Activated naive CD4-positive, alpha-beta T cell treated with anti-CD3 and anti-CD28 coated beads, Interleukin-2, amount 10 ng/mL, durations not matched to agents 7 days and 5 days (primary cell): ENCODE results near the gene CCNC.

Source experiments
- CTCF ChIA-PET: fragments of 350-600 bp; sonication (Branson Sonifier 250); formaldehyde crosslinking; loops from one replicate; lab custom pipeline; 2021; ENCODE audit warnings: antibody characterized with exemption; lab: Charles Lee
- DNase-seq: peaks from one replicate; pipeline ENCODE4 v3.0.0-alpha.2; 2020
- H3K27ac Mint-ChIP-seq: one replicate; pipeline ENCODE4 v1.8.0; 2021; ENCODE audit warnings: mild to moderate bottlenecking, moderate library complexity, mixed read lengths
- H3K27me3 Mint-ChIP-seq: one replicate; pipeline ENCODE4 v1.8.0; 2021; ENCODE audit warnings: mild to moderate bottlenecking, mixed read lengths
- H3K36me3 Mint-ChIP-seq: one replicate; pipeline ENCODE4 v1.8.0; 2021; ENCODE audit warnings: mixed read lengths
- H3K4me1 Mint-ChIP-seq: one replicate; pipeline ENCODE4 v1.8.0; 2021; ENCODE audit warnings: mixed read lengths
- H3K4me3 Mint-ChIP-seq: one replicate; pipeline ENCODE4 v1.8.0; 2021; ENCODE audit warnings: mild to moderate bottlenecking, moderate library complexity, mixed read lengths
- H3K9me3 Mint-ChIP-seq: one replicate; pipeline ENCODE4 v1.8.0; 2021; ENCODE audit warnings: mixed read lengths

CCNC gene

GRCh38 chr6:99589907-99590493 is 21.5 kb upstream of the CCNC start:
- Mint-ChIP-seq H3K4me3 (peak overlapping the region; percentile 78), H3K4me1 (peaks cover 37% of the 10 kb centered on the region), H3K27ac (no peak overlapping the region), H3K9me3 (no peaks in the 10 kb centered on the region), H3K36me3 (peaks cover 3% of the 10 kb centered on the region), H3K27me3 (peaks cover 87% of the 10 kb centered on the region)
- no peak for DNase-seq
- CTCF ChIA-PET: interaction anchor here (2.4 to 3.5 kb wide), 2 partner anchors 18 to 156 kb away, joined by 17 to 19 read pairs; partner anchors contain the start of gene PRDM13

- peaks cover 37% of the 10 kb centered on the region for H3K4me1 Mint-ChIP-seq
- H3K4me3 Mint-ChIP-seq: peak overlapping the region; percentile 78
- CTCF ChIA-PET: interaction anchor here (0.8 to 3.5 kb wide), 8 partner anchors 12 to 157 kb away, joined by 3 to 19 read pairs (median 5); partner anchors contain the start of genes CCNC and PRDM13
- peaks cover 3% of the 10 kb centered on the region for H3K36me3 Mint-ChIP-seq
- no peak for DNase-seq
- peaks cover 88% of the 10 kb centered on the region for H3K27me3 Mint-ChIP-seq
- H3K9me3 Mint-ChIP-seq: no peaks in the 10 kb centered on the region
- H3K27ac Mint-ChIP-seq: no peak overlapping the region
Measured at GRCh38 chr6:99589290-99589672, 20.8 kb upstream of the CCNC start.

- H3K4me3 Mint-ChIP-seq: peak overlapping the region; percentile 78
- peaks cover 89% of the 10 kb centered on the region for H3K27me3 Mint-ChIP-seq
- peak; percentile 80 for DNase-seq
- H3K4me1 Mint-ChIP-seq: peaks cover 37% of the 10 kb centered on the region
- no peaks in the 10 kb centered on the region for H3K9me3 Mint-ChIP-seq
- no peak overlapping the region for H3K27ac Mint-ChIP-seq
- H3K36me3 Mint-ChIP-seq: peaks cover 3% of the 10 kb centered on the region
- CTCF ChIA-PET: interaction anchor here (0.8 to 3.5 kb wide), 9 partner anchors 13 to 157 kb away, joined by 3 to 19 read pairs (median 4); partner anchors contain the start of genes CCNC and PRDM13
Measured at GRCh38 chr6:99588618-99589289, 20.3 kb upstream of the CCNC start.

GRCh38 chr6:99587792-99588191 is 19.3 kb upstream of the CCNC start:
- DNase-seq: no peak
- Mint-ChIP-seq H3K27me3 (peaks cover 84% of the 10 kb centered on the region), H3K9me3 (no peaks in the 10 kb centered on the region), H3K36me3 (peaks cover 3% of the 10 kb centered on the region), H3K4me1 (peaks cover 37% of the 10 kb centered on the region), H3K4me3 (no peak overlapping the region), H3K27ac (no peak overlapping the region)
- CTCF ChIA-PET: interaction anchor here (0.7 to 3.5 kb wide), 6 partner anchors 16 to 158 kb away, joined by 3 to 19 read pairs (median 6); partner anchors contain the start of genes CCNC and PRDM13

GRCh38 chr6:99579781-99580180 is 11.3 kb upstream of the CCNC start:
- no peak overlapping the region for H3K27ac Mint-ChIP-seq

GRCh38 chr6:99575544-99576227 is 7.2 kb upstream of the CCNC start:
- Mint-ChIP-seq H3K27me3 (peaks cover 41% of the 10 kb centered on the region), H3K4me1 (peaks cover 15% of the 10 kb centered on the region), H3K27ac (no peak overlapping the region), H3K4me3 (no peak overlapping the region), H3K36me3 (no peaks in the 10 kb centered on the region), H3K9me3 (no peaks in the 10 kb centered on the region)
- CTCF ChIA-PET: interaction anchor here (0.7 kb wide), 1 partner anchor 12 kb away, joined by 3 read pairs; no protein-coding TSS in a partner anchor
- no peak for DNase-seq

More at GRCh38 chr6:99579781-99580180, 11.3 kb upstream of the CCNC start:
- Mint-ChIP-seq H3K4me3 (no peak overlapping the region), H3K9me3 (no peaks in the 10 kb centered on the region), H3K27me3 (peaks cover 59% of the 10 kb centered on the region), H3K4me1 (peaks cover 11% of the 10 kb centered on the region), H3K36me3 (no peaks in the 10 kb centered on the region)
- CTCF ChIA-PET: no interaction called here
- no peak for DNase-seq

- no peak for DNase-seq
- Mint-ChIP-seq H3K27ac (no peak overlapping the region), H3K36me3 (no peaks in the 10 kb centered on the region), H3K4me3 (no peak overlapping the region), H3K9me3 (no peaks in the 10 kb centered on the region), H3K4me1 (peaks cover 17% of the 10 kb centered on the region), H3K27me3 (peaks cover 30% of the 10 kb centered on the region)
- CTCF ChIA-PET: no interaction called here
Measured at GRCh38 chr6:99573980-99574617, 5.6 kb upstream of the CCNC start.

GRCh38 chr6:99563056-99563723 is 5.3 kb downstream of the CCNC start:
- CTCF ChIA-PET: interaction anchor here (0.7 kb wide), 1 partner anchor 12 kb away, joined by 3 read pairs; no protein-coding TSS in a partner anchor
- Mint-ChIP-seq H3K9me3 (no peaks in the 10 kb centered on the region), H3K4me3 (no peak overlapping the region), H3K27me3 (no peaks in the 10 kb centered on the region), H3K27ac (no peak overlapping the region), H3K36me3 (peaks cover 22% of the 10 kb centered on the region), H3K4me1 (peaks cover 17% of the 10 kb centered on the region)
- DNase-seq: no peak

GRCh38 chr6:99560668-99561067 is 7.8 kb downstream of the CCNC start:
- CTCF ChIA-PET: interaction anchor here (0.9 kb wide), 1 partner anchor 41 kb away, joined by 3 read pairs; no protein-coding TSS in a partner anchor
- Mint-ChIP-seq H3K27ac (no peak overlapping the region), H3K9me3 (no peaks in the 10 kb centered on the region)

GRCh38 chr6:99559057-99559456 is 9.4 kb downstream of the CCNC start:
- CTCF ChIA-PET: no interaction called here
- no peak overlapping the region for H3K4me3 Mint-ChIP-seq
- H3K27me3 Mint-ChIP-seq: no peaks in the 10 kb centered on the region
- no peaks in the 10 kb centered on the region for H3K9me3 Mint-ChIP-seq
- DNase-seq: no peak
- peaks cover 36% of the 10 kb centered on the region for H3K36me3 Mint-ChIP-seq
- H3K4me1 Mint-ChIP-seq: no peaks in the 10 kb centered on the region
- no peak overlapping the region for H3K27ac Mint-ChIP-seq

More at GRCh38 chr6:99560668-99561067, 7.8 kb downstream of the CCNC start:
- H3K36me3 Mint-ChIP-seq: peaks cover 30% of the 10 kb centered on the region
- no peak for DNase-seq
- no peak overlapping the region for H3K4me3 Mint-ChIP-seq
- no peaks in the 10 kb centered on the region for H3K27me3 Mint-ChIP-seq
- peaks cover 2% of the 10 kb centered on the region for H3K4me1 Mint-ChIP-seq

GRCh38 chr6:99553888-99554287 is 14.6 kb downstream of the CCNC start:
- Mint-ChIP-seq H3K4me1 (no peaks in the 10 kb centered on the region), H3K36me3 (peaks cover 37% of the 10 kb centered on the region), H3K4me3 (no peak overlapping the region), H3K9me3 (no peaks in the 10 kb centered on the region), H3K27me3 (no peaks in the 10 kb centered on the region), H3K27ac (no peak overlapping the region)
- no peak for DNase-seq
- CTCF ChIA-PET: no interaction called here

GRCh38 chr6:99550046-99550748 is 18.3 kb downstream of the CCNC start:
- no peaks in the 10 kb centered on the region for H3K4me1 Mint-ChIP-seq
- H3K27ac Mint-ChIP-seq: no peak overlapping the region
- H3K36me3 Mint-ChIP-seq: peaks cover 41% of the 10 kb centered on the region
- no peaks in the 10 kb centered on the region for H3K9me3 Mint-ChIP-seq
- CTCF ChIA-PET: no interaction called here
- H3K27me3 Mint-ChIP-seq: no peaks in the 10 kb centered on the region
- no peak for DNase-seq
- no peak overlapping the region for H3K4me3 Mint-ChIP-seq

GRCh38 chr6:99548706-99549105 is 19.8 kb downstream of the CCNC start:
- H3K27me3 Mint-ChIP-seq: no peaks in the 10 kb centered on the region
- DNase-seq: no peak
- CTCF ChIA-PET: no interaction called here
- H3K4me3 Mint-ChIP-seq: no peak overlapping the region
- H3K27ac Mint-ChIP-seq: no peak overlapping the region
- no peaks in the 10 kb centered on the region for H3K9me3 Mint-ChIP-seq
- peaks cover 42% of the 10 kb centered on the region for H3K36me3 Mint-ChIP-seq
- H3K4me1 Mint-ChIP-seq: no peaks in the 10 kb centered on the region
